MG63 (cell line): ENCODE results near the gene MLH1. TPM values are rescaled to one million over a fixed set of nuclear protein-coding genes. Genes with fewer than 3 reads are reported as not detected.
"Not testable (repeated sequence)": the region's sequence is repeated elsewhere in the genome, so short reads cannot be mapped to it uniquely, and the experiment has no call there.

ENCODE experiments used
- DNase-seq: peaks from one replicate; pipeline ENCODE4 v3.0.0-alpha.2; 2020
- H3K27me3 ChIP-seq: fragments of 250-450 bp; sonication (Bioruptor Pico); 2 replicates; pipeline ENCODE4 v1.5.1; 2020; ENCODE audit warnings: mild to moderate bottlenecking, moderate library complexity
- H3K36me3 ChIP-seq: fragments of 250-450 bp; sonication (Bioruptor Pico); 2 replicates; pipeline ENCODE4 v1.5.1; 2020; ENCODE audit warnings: mild to moderate bottlenecking, moderate library complexity
- H3K4me3 ChIP-seq: fragments of 250-450 bp; sonication (Bioruptor Pico); 2 replicates; pipeline ENCODE4 v1.5.1; 2020; ENCODE audit warnings: mild to moderate bottlenecking, moderate library complexity
- H3K9me3 ChIP-seq: fragments of 250-450 bp; sonication (Bioruptor Pico); 2 replicates; pipeline ENCODE4 v1.5.1; 2020; ENCODE audit warnings: mild to moderate bottlenecking, moderate library complexity
- total RNA-seq: library from RNA; depleted of rRNA; stranded (reverse); fragments of >200 nt; shearing (Covaris generic); gene quantifications from 2 replicates; pipeline ENCODE4 v1.2.3, GENCODE V29; 2014; ENCODE audit warnings: low replicate concordance

The MLH1 gene
- total RNA-seq, 1 experiment from 2014 or later, result 41.1 TPM

GRCh38 chr3:37024820-37025405, 31.6 kb downstream of the MLH1 start:
- Histone ChIP-seq H3K4me3 (no peak overlapping the region), H3K36me3 (peaks cover 53% of the 10 kb centered on the region), H3K9me3 (peaks cover 5% of the 10 kb centered on the region; the same call in 1 of the 2 replicates), H3K27me3 (no peaks in the 10 kb centered on the region)
- no peak for DNase-seq

- Histone ChIP-seq H3K36me3 (peaks cover 45% of the 10 kb centered on the region), H3K9me3 (peaks cover 5% of the 10 kb centered on the region; the same call in 1 of the 2 replicates), H3K4me3 (no peak overlapping the region), H3K27me3 (no peaks in the 10 kb centered on the region)
- no peak for DNase-seq
Measured at GRCh38 chr3:37025561-37026335, 32.4 kb downstream of the MLH1 start.

GRCh38 chr3:37026851-37027250, 33.5 kb downstream of the MLH1 start:
- H3K9me3 ChIP-seq, result peaks cover 5% of the 10 kb centered on the region; the same call in 1 of the 2 replicates
- no peak for DNase-seq
- H3K4me3 ChIP-seq, result no peak overlapping the region
- no peaks in the 10 kb centered on the region for H3K27me3 ChIP-seq
- peaks cover 41% of the 10 kb centered on the region for H3K36me3 ChIP-seq

- Histone ChIP-seq H3K4me3 (no peak overlapping the region), H3K9me3 (peaks cover 5% of the 10 kb centered on the region; the same call in 1 of the 2 replicates), H3K36me3 (peaks cover 48% of the 10 kb centered on the region), H3K27me3 (no peaks in the 10 kb centered on the region)
- DNase-seq, result no peak
Measured at GRCh38 chr3:37028329-37028728, 35.0 kb downstream of the MLH1 start.

GRCh38 chr3:37029111-37029510, 35.8 kb downstream of the MLH1 start:
- no peak for DNase-seq

GRCh38 chr3:37029516-37030163, 36.3 kb downstream of the MLH1 start:
- Histone ChIP-seq H3K36me3 (peaks cover 47% of the 10 kb centered on the region), H3K4me3 (no peak overlapping the region), H3K9me3 (peaks cover 2% of the 10 kb centered on the region; the same call in 1 of the 2 replicates), H3K27me3 (no peaks in the 10 kb centered on the region)
- no peak for DNase-seq

More at GRCh38 chr3:37029111-37029510, 35.8 kb downstream of the MLH1 start:
- H3K9me3 ChIP-seq, result peaks cover 5% of the 10 kb centered on the region; the same call in 1 of the 2 replicates
- no peak overlapping the region for H3K4me3 ChIP-seq
- H3K36me3 ChIP-seq, result peaks cover 47% of the 10 kb centered on the region
- H3K27me3 ChIP-seq, result no peaks in the 10 kb centered on the region

GRCh38 chr3:37030588-37030987, 37.3 kb downstream of the MLH1 start:
- Histone ChIP-seq H3K4me3 (no peak overlapping the region), H3K27me3 (no peaks in the 10 kb centered on the region), H3K36me3 (peaks cover 49% of the 10 kb centered on the region), H3K9me3 (peaks cover 4% of the 10 kb centered on the region; the same call in 1 of the 2 replicates)
- DNase-seq, result no peak

GRCh38 chr3:37031096-37031682, 37.9 kb downstream of the MLH1 start:
- Histone ChIP-seq H3K9me3 (peaks cover 10% of the 10 kb centered on the region; the same call in 1 of the 2 replicates), H3K27me3 (no peaks in the 10 kb centered on the region), H3K4me3 (no peak overlapping the region), H3K36me3 (peaks cover 48% of the 10 kb centered on the region)
- DNase-seq, result no peak

- no peak overlapping the region for H3K4me3 ChIP-seq
- DNase-seq, result no peak
- no peaks in the 10 kb centered on the region for H3K27me3 ChIP-seq
- H3K36me3 ChIP-seq, result peaks cover 62% of the 10 kb centered on the region
- peaks cover 12% of the 10 kb centered on the region for H3K9me3 ChIP-seq
Measured at GRCh38 chr3:37032961-37033360, 39.6 kb downstream of the MLH1 start.

GRCh38 chr3:37037352-37037751, 44.0 kb downstream of the MLH1 start:
- Histone ChIP-seq H3K27me3 (no peaks in the 10 kb centered on the region), H3K9me3 (peaks cover 12% of the 10 kb centered on the region), H3K4me3 (no peak overlapping the region), H3K36me3 (peaks cover 81% of the 10 kb centered on the region)
- no peak for DNase-seq

GRCh38 chr3:37039161-37039846, 46.0 kb downstream of the MLH1 start:
- Histone ChIP-seq H3K4me3 (no peak overlapping the region), H3K36me3 (peaks cover 65% of the 10 kb centered on the region), H3K27me3 (no peaks in the 10 kb centered on the region), H3K9me3 (peaks cover 12% of the 10 kb centered on the region)
- DNase-seq, result no peak

GRCh38 chr3:37040231-37040630, 46.9 kb downstream of the MLH1 start:
- Histone ChIP-seq H3K27me3 (no peaks in the 10 kb centered on the region), H3K36me3 (peaks cover 58% of the 10 kb centered on the region), H3K9me3 (peaks cover 9% of the 10 kb centered on the region), H3K4me3 (no peak overlapping the region)
- no peak for DNase-seq

- DNase-seq, result no peak
- Histone ChIP-seq H3K27me3 (no peaks in the 10 kb centered on the region), H3K36me3 (peaks cover 51% of the 10 kb centered on the region), H3K9me3 (peaks cover 2% of the 10 kb centered on the region), H3K4me3 (no peak overlapping the region)
Measured at GRCh38 chr3:37041546-37042195, 48.4 kb downstream of the MLH1 start.

- H3K36me3 ChIP-seq, result peaks cover 49% of the 10 kb centered on the region
- not testable (repeated sequence) for H3K9me3 ChIP-seq, DNase-seq, H3K27me3 ChIP-seq, H3K4me3 ChIP-seq
Measured at GRCh38 chr3:37042712-37043111, 49.4 kb downstream of the MLH1 start.

GRCh38 chr3:37050282-37050681, 57.0 kb downstream of the MLH1 start:
- H3K9me3 ChIP-seq, result no peaks in the 10 kb centered on the region
- no peak overlapping the region for H3K4me3 ChIP-seq
- peaks cover 68% of the 10 kb centered on the region for H3K36me3 ChIP-seq
- no peaks in the 10 kb centered on the region for H3K27me3 ChIP-seq
- no peak for DNase-seq

- no peaks in the 10 kb centered on the region for H3K27me3 ChIP-seq
- DNase-seq, result no peak
- H3K9me3 ChIP-seq, result no peaks in the 10 kb centered on the region
- H3K36me3 ChIP-seq, result peaks cover 60% of the 10 kb centered on the region
- H3K4me3 ChIP-seq, result no peak overlapping the region
Measured at GRCh38 chr3:37052860-37053259, 59.5 kb downstream of the MLH1 start.
